Neural crest cell (in vitro differentiated cells): ENCODE data around the gene KIR2DL1. TPM values are rescaled to one million over a fixed set of nuclear protein-coding genes. Genes with fewer than 3 reads are reported as not detected.
"Not testable (repeated sequence)": the region's sequence is repeated elsewhere in the genome, so short reads cannot be mapped to it uniquely, and the experiment has no call there.

Experiments
- DNase-seq: peaks from one replicate; pipeline ENCODE4 v3.0.0; 2021; ENCODE audit warnings: low read depth, mixed read lengths, low spot score
- H3K27ac Mint-ChIP-seq: one replicate; pipeline ENCODE4 v1.8.0; 2021; ENCODE audit warnings: mild to moderate bottlenecking, mixed read lengths; ENCODE audit not compliant: unreplicated experiment
- H3K27me3 Mint-ChIP-seq: 2 replicates; pipeline ENCODE4 v1.8.0; 2021; ENCODE audit warnings: low read depth, mild to moderate bottlenecking, mixed read lengths
- H3K36me3 Mint-ChIP-seq: 2 replicates; pipeline ENCODE4 v1.8.0; 2021; ENCODE audit warnings: low read depth, mild to moderate bottlenecking, mixed read lengths
- H3K4me1 Mint-ChIP-seq: 2 replicates; pipeline ENCODE4 v1.8.0; 2021; ENCODE audit warnings: mixed read lengths
- H3K4me3 Mint-ChIP-seq: one replicate; pipeline ENCODE4 v1.8.0; 2021; ENCODE audit warnings: mild to moderate bottlenecking, mixed read lengths
- H3K9me3 Mint-ChIP-seq: 2 replicates; pipeline ENCODE4 v1.8.0; 2021; ENCODE audit warnings: mixed read lengths
- total RNA-seq: library from RNA; stranded (reverse); gene quantifications from 2 replicates; pipeline ENCODE4 v1.2.1, GENCODE V29; 2021

KIR2DL1 gene
- total RNA-seq, 1 donor from 2014 or later: not detected

DNA sequence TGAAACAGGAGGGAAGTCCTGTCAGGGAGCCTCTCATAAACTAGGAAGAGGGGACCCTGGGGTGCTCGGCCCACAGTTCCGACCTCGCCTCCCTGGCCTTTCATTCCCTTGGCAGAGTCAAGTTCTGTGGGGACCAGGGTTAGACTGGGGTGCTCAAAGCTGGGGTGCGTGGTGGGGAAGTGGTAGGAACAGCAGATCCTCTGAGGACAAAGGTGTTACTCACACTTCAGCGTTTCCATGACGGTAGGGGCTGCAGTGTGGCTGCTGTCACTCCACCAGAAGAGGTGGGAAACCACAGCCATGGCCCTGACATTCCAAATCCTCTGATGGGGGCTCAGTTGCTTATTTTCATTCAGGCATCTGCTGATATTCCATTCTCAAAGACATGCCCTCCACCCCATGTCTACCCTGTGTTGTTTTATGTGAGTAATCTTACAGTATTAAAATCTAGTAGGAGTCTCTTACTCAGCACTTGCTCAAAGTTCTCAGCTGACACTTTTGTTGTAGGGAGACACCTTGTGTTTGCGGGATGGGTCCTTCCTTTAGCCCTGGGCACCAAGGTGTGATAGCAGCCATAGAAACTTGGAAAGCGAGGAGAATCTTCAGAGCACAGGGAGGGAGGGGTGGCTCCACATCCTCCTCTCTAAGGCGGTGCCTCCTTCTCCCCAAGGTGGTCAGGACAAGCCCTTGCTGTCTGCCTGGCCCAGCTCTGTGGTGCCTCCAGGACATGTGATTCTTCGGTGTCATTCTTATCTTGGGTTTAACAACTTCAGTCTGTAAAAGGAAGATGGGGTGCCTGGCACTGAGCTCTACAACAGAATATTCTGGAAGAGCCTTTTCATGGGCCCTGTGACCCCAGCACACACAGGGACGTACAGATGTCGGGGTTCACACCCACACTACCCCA lies 13.1 kb upstream of the KIR2DL1 start:
- not testable (repeated sequence) for H3K4me1 Mint-ChIP-seq, H3K4me3 Mint-ChIP-seq, H3K27ac Mint-ChIP-seq, DNase-seq, H3K27me3 Mint-ChIP-seq
- H3K36me3 Mint-ChIP-seq: peaks cover 12% of the 10 kb centered on the region
- H3K9me3 Mint-ChIP-seq: peaks cover 24% of the 10 kb centered on the region

DNA sequence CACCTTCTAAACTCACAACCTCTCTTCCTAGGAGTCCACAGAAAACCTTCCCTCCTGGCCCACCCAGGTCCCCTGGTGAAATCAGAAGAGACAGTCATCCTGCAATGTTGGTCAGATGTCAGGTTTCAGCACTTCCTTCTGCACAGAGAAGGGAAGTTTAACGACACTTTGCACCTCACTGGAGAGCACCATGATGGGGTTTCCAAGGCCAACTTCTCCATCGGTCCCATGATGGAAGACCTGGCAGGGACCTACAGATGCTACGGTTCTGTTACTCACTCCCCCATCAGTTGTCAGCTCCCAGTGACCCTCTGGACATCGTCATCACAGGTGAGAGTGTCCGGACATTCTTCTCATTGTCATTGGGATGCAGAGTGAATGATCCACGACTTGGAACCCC lies 11.0 kb upstream of the KIR2DL1 start:
- H3K36me3 Mint-ChIP-seq: peaks cover 12% of the 10 kb centered on the region
- peaks cover 25% of the 10 kb centered on the region for H3K9me3 Mint-ChIP-seq
- H3K4me1 Mint-ChIP-seq, H3K27ac Mint-ChIP-seq, H3K27me3 Mint-ChIP-seq, DNase-seq, H3K4me3 Mint-ChIP-seq: not testable (repeated sequence)

DNA sequence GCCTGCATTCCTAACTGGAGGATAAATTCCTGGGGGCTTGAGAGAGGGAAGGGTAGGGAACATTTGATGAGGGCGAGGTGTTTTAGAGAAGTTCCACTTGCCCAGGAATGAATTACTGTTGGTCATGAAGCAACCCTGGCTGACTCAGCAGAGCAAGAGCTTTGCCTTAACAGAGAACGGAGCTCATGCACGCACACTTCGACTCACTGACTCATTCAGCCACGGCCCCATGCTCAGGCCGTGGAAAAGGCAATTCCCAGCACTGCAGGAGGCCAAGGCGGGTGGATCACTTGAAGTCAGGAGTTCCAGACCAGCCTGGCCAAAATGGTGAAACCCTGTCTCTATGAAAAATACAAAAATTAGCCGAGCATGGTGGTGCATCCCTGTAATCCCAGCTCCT lies 5.4 kb upstream of the KIR2DL1 start:
- not testable (repeated sequence) for H3K4me1 Mint-ChIP-seq, DNase-seq, H3K27me3 Mint-ChIP-seq, H3K4me3 Mint-ChIP-seq, H3K27ac Mint-ChIP-seq
- H3K36me3 Mint-ChIP-seq: peaks cover 14% of the 10 kb centered on the region
- peaks cover 22% of the 10 kb centered on the region for H3K9me3 Mint-ChIP-seq

DNA sequence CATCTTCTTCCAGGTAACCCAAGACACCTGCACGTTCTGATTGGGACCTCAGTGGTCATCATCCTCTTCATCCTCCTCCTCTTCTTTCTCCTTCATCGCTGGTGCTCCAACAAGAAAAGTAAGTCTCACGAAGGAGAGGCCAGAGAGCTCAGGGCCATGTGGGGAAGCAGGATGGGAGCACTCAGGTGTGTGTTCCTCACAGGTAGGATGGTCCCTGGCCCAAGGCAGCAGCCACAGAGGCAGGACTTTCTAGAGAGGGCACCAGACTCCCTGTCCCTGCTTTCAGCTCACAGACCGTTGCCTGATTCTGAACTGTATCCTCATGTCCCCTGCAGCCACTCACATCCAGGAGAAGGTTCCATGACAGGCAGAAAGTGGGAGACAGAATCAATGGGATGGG lies 3.1 kb upstream of the KIR2DL1 start:
- not testable (repeated sequence) for DNase-seq, H3K27me3 Mint-ChIP-seq, H3K27ac Mint-ChIP-seq, H3K4me3 Mint-ChIP-seq, H3K4me1 Mint-ChIP-seq
- H3K36me3 Mint-ChIP-seq: peaks cover 16% of the 10 kb centered on the region
- peaks cover 29% of the 10 kb centered on the region for H3K9me3 Mint-ChIP-seq

DNA sequence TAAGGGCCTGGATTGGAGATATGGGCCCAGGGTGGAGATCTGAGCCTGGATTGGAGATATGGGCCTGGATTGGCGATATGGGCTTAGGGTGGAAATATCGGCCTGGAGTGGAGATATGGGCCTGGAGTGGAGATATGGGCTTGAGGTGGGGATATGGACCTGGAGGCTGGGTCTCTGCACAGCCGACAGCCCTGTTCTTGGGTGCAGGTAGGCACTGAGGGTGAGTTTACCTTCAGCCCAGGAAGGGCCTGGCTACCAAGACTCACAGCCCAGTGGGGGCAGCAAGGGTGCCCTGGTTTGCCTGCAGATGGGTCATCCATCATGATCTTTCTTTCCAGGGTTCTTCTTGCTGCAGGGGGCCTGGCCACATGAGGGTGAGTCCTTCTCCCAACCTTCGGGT lies 918 bp downstream of the KIR2DL1 start:
- not testable (repeated sequence) for H3K4me3 Mint-ChIP-seq, H3K27ac Mint-ChIP-seq, H3K4me1 Mint-ChIP-seq, H3K27me3 Mint-ChIP-seq, DNase-seq
- Mint-ChIP-seq H3K9me3 (peaks cover 39% of the 10 kb centered on the region), H3K36me3 (peaks cover 32% of the 10 kb centered on the region)

DNA sequence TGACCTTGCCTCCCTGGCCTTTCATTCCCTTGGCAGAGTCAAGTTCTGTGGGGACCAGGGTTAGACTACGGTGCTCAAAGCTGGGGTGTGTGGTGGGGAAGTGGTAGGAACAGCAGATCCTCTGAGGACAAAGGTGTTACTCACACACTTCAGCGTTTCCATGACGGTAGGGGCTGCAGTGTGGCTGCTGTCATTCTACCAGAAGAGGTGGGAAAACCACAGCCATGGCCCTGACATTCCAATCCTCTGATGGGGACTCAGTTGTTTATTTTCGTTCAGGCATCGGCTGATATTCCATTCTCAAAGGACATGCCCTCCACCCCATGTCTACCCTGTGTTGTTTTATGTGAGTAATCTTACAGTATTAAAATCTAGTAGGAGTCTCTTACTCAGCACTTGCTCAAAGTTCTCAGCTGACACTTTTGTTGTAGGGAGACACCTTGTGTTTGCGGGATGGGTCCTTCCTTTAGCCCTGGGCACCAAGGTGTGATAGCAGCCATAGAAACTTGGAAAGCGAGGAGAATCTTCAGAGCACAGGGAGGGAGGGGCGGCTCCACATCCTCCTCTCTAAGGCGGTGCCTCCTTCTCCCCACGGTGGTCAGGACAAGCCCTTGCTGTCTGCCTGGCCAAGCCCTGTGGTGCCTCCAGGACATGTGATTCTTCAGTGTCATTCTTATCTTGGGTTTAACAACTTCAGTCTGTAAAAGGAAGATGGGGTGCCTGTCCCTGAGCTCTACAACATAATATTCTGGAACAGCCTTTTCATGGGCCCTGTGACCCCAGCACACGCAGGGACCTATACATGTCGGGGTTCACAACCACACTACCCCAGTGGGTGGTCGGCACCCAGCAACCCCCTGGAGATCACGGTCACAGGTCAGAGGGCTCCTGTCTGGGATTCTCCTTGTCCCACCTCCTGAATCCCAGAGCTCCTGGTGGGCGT lies 1.7 kb downstream of the KIR2DL1 start:
- H3K36me3 Mint-ChIP-seq: peaks cover 32% of the 10 kb centered on the region
- H3K9me3 Mint-ChIP-seq: peaks cover 41% of the 10 kb centered on the region

DNA sequence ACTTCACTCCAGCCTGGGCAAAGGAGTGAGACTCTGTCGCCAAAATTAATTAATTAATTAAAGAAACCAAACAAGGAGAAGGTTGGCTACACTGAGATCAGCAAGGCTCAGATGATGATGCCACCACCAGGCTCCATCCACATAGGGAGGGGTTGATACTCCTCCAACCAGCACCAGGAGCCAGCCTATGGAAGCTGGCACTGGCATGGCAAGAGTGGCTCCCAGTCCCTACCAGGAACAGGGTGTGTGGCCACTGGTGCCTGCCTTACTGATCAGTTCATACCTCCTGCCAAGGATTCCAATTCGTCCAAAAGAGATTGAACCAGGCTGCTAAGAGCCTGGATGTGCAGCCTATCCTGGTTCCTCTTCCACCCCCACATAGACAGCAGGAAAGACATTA lies 3.1 kb downstream of the KIR2DL1 start:
- DNase-seq, H3K27me3 Mint-ChIP-seq, H3K4me1 Mint-ChIP-seq, H3K27ac Mint-ChIP-seq, H3K4me3 Mint-ChIP-seq: not testable (repeated sequence)
- Mint-ChIP-seq H3K9me3 (peaks cover 39% of the 10 kb centered on the region), H3K36me3 (peaks cover 26% of the 10 kb centered on the region)

More for the DNA sequence above, 1.7 kb downstream of the KIR2DL1 start:
- H3K27ac Mint-ChIP-seq, H3K4me1 Mint-ChIP-seq, DNase-seq, H3K27me3 Mint-ChIP-seq, H3K4me3 Mint-ChIP-seq: not testable (repeated sequence)

DNA sequence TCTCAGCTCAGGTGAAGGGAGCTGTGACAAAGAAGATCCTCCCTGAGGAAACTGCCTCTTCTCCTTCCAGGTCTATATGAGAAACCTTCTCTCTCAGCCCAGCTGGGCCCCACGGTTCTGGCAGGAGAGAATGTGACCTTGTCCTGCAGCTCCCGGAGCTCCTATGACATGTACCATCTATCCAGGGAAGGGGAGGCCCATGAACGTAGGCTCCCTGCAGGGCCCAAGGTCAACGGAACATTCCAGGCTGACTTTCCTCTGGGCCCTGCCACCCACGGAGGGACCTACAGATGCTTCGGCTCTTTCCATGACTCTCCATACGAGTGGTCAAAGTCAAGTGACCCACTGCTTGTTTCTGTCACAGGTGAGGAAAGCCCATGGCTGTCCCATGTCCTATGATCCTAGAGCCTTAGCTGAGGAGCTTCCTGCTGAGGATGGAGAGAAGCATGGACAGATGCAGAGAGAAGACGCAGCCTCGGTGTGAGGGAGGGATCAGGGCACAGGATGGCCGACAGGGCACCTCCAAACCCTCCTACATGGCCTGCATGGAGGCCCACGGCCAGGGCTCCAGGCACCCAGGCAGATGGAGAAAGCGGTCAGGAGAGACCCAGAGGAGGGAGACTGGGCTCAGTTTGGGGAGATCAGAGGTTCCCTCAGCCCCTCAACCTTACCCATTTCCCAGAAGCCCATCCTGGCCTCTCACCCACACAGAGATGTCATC lies 5.7 kb downstream of the KIR2DL1 start:
- H3K27me3 Mint-ChIP-seq, H3K4me3 Mint-ChIP-seq, H3K4me1 Mint-ChIP-seq, DNase-seq, H3K27ac Mint-ChIP-seq: not testable (repeated sequence)
- Mint-ChIP-seq H3K36me3 (peaks cover 21% of the 10 kb centered on the region), H3K9me3 (peaks cover 32% of the 10 kb centered on the region)

DNA sequence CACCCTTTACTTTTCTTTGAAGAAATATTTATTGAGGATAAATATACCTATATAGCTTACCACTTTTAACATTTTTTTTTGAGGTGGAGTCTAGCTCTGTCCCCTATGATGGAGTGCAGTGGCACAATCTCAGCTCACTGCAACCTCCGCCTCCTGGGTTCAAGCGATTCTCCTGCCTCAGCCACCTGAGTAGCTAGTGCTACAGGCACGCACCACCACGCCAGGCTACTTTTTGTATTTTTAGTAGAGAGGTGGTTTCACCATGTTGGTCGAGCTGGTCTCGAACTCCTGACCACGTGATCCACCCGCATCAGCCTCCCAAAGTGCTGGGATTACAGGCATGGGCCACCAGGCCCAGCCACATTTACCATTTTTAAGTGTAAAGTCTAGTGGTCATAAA lies 6.2 kb downstream of the KIR2DL1 start:
- not testable (repeated sequence) for H3K27ac Mint-ChIP-seq, H3K4me1 Mint-ChIP-seq, H3K27me3 Mint-ChIP-seq, DNase-seq, H3K4me3 Mint-ChIP-seq
- peaks cover 29% of the 10 kb centered on the region for H3K9me3 Mint-ChIP-seq
- peaks cover 19% of the 10 kb centered on the region for H3K36me3 Mint-ChIP-seq

DNA sequence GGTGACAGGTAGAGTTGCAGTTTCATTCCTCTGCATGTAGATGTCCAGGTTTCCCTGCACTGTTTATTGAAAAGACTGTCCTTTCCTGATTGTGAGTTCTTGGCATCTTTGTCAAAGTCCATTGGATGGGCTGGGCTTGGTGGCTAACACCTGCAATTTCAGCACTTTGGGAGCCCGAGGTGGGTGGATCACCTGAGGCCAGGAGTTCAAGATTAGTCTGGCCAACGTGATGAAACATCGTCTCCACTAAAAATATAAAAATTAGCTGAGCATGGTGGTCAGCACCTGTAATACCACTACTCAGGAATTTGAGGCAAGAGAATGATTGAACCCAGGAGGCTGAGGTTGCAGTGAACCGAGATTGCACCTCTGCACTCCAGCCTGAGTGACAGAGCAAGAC lies 8.3 kb downstream of the KIR2DL1 start:
- H3K4me3 Mint-ChIP-seq, H3K27me3 Mint-ChIP-seq, H3K4me1 Mint-ChIP-seq, H3K27ac Mint-ChIP-seq, DNase-seq: not testable (repeated sequence)
- peaks cover 14% of the 10 kb centered on the region for H3K36me3 Mint-ChIP-seq
- H3K9me3 Mint-ChIP-seq: peaks cover 30% of the 10 kb centered on the region

DNA sequence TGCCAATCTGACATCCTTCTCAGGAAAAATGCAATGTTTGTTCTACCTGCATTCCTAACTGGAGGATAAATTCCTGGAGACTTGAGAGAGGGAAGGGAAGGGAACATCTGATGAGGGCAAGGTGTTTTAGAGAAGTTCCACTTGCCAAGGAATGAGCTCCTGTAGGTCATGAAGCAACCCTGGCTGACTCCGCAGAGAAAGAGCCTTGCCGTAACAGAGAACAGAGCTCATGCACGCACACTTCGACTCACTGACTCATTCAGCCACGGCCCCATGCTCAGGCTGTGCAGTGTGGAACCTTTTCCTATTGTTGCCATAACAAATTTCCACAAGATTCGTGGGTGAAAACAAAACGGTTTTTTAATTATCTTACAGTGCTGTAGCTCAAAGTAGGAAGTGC lies 9.3 kb downstream of the KIR2DL1 start:
- H3K4me3 Mint-ChIP-seq, H3K36me3 Mint-ChIP-seq, H3K27ac Mint-ChIP-seq, H3K27me3 Mint-ChIP-seq, DNase-seq, H3K4me1 Mint-ChIP-seq: not testable (repeated sequence)
- peaks cover 25% of the 10 kb centered on the region for H3K9me3 Mint-ChIP-seq

DNA sequence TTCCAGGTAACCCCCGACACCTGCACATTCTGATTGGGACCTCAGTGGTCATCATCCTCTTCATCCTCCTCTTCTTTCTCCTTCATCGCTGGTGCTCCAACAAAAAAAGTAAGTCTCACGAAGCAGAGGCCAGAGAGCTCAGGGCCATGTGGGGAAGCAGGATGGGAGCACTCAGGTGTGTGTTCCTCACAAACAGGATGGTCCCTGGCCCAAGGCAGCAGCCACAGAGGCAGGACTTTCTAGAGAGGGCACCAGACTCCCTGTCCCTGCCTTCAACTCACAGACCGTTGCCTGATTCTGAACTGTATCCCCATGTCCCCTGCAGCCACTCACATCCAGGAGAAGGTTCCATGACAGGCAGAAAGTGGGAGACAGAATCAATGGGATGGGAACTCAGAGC lies 13.3 kb downstream of the KIR2DL1 start:
- H3K27me3 Mint-ChIP-seq, H3K4me1 Mint-ChIP-seq, DNase-seq, H3K4me3 Mint-ChIP-seq, H3K27ac Mint-ChIP-seq, H3K36me3 Mint-ChIP-seq: not testable (repeated sequence)
- H3K9me3 Mint-ChIP-seq: peaks cover 24% of the 10 kb centered on the region
